Left lung (tissue), 10 donors: ENCODE measurements around the gene CA10. TPM values are rescaled to one million over a fixed set of nuclear protein-coding genes. Genes with fewer than 3 reads are reported as not detected.

Experiments used
- ATAC-seq: fragments of 200-7000 bp; cut with Tn5 transposase; one replicate; pipeline ENCODE4 v1.9.1; 2020; ENCODE audit warnings: moderate library complexity
- DNase-seq, 4 donors: peaks; one replicate each; pipeline ENCODE4 v3.0.0-alpha.2; 2013 to 2020
- H3K27ac ChIP-seq, 2 donors: fragments of 200-600 bp; sonication (generic) in 1 of 2; one replicate each; pipeline versions ENCODE4 v1.5.0 to v1.8.0; 2020 to 2021
- H3K27me3 ChIP-seq, 2 donors: fragments of 200-600 bp; sonication (generic) in 1 of 2; one replicate each; pipeline versions ENCODE4 v1.5.0 to v1.8.0; 2020 to 2021
- H3K36me3 ChIP-seq, 2 donors: fragments of 200-600 bp; sonication (generic) in 1 of 2; one replicate each; pipeline versions ENCODE4 v1.5.0 to v1.8.0; 2020 to 2021
- H3K4me1 ChIP-seq, 2 donors: fragments of 200-600 bp; one replicate each; pipeline ENCODE4 v1.8.0; 2021
- H3K4me3 ChIP-seq, 2 donors: fragments of 200-600 bp; sonication (generic) in 1 of 2; one replicate each; pipeline versions ENCODE4 v1.5.0 to v1.8.0; 2020 to 2021; ENCODE audit warnings: mild to moderate bottlenecking in 1 of 2
- H3K9me3 ChIP-seq, 2 donors: fragments of 200-600 bp; sonication (generic) in 1 of 2; one replicate each; pipeline versions ENCODE4 v1.5.0 to v1.8.0; 2020 to 2021
- CTCF ChIP-seq, 2 donors: fragments of 200-600 bp; sonication (generic) in 1 of 2; IDR thresholded peaks; one replicate each; pipeline versions ENCODE4 v1.5.0 to v1.8.0; 2021; ENCODE audit warnings: antibody characterized with exemption in 2 of 2
- intact Hi-C, 2 donors: fragments of 100-400 bp; cut with DNase I; formaldehyde crosslinking; loops; one replicate each; pipeline versions ENCODE4 v1.11.2 to v1.14.2; 2022
- polyA plus RNA-seq, 6 donors: library from polyadenylated mRNA; unstranded; fragments of 120-200 nt; gene quantifications; one replicate each; pipeline ENCODE4 v1.2.1, GENCODE V29; 2013; ENCODE audit not compliant: insufficient read length in 6 of 6
- total RNA-seq, 2 donors: library from RNA; stranded (reverse); fragmentation: NEBNext Ultra II Directional; extraction: Animal tissue kit (Norgen Biotek cat#: 25700); gene quantifications; one replicate each; pipeline ENCODE4 v1.2.1, GENCODE V29; 2021
- donor health status: DM: no; HTN: yes; CAD: no.
- donor health status: DM: no; HTN: no; CAD: no.

Gene CA10
- total and polyA plus RNA-seq, 8 donors, result 0.06 to 0.31 TPM; not detected in 6

GRCh38 chr17:51718983-51719382 is 439.5 kb downstream of the CA10 start:
- intact Hi-C loops, result no loop called here
- DNase-seq (no peak), ATAC-seq (no peak)
- no peaks in the 10 kb centered on the region for H3K9me3 ChIP-seq
- H3K4me3 ChIP-seq, result no peak overlapping the region
- no peaks in the 10 kb centered on the region for H3K36me3 ChIP-seq
- H3K27ac ChIP-seq, result no peak overlapping the region
- no peaks in the 10 kb centered on the region for H3K27me3 ChIP-seq
- no peak for TF ChIP-seq CTCF (IDR thresholded peaks at IDR 0.05)
- no peaks in the 10 kb centered on the region for H3K4me1 ChIP-seq

- DNase-seq (no peak), ATAC-seq (no peak)
- Histone ChIP-seq H3K4me3 (no peak overlapping the region), H3K9me3 (no peaks in the 10 kb centered on the region), H3K4me1 (no peaks in the 10 kb centered on the region), H3K27ac (no peak overlapping the region), H3K36me3 (no peaks in the 10 kb centered on the region), H3K27me3 (peaks cover 0 to 7% of the 10 kb centered on the region in 2 donors)
- no peak for TF ChIP-seq CTCF (IDR thresholded peaks at IDR 0.05)
- intact Hi-C loops, result no loop called here
Measured at GRCh38 chr17:51711581-51711980, 446.9 kb downstream of the CA10 start.

GRCh38 chr17:51710634-51710979 is 447.9 kb downstream of the CA10 start:
- peaks cover 0 to 7% of the 10 kb centered on the region in 2 donors for H3K27me3 ChIP-seq
- intact Hi-C loops, result no loop called here
- H3K9me3 ChIP-seq, result no peaks in the 10 kb centered on the region
- H3K27ac ChIP-seq, result no peak overlapping the region
- H3K36me3 ChIP-seq, result no peaks in the 10 kb centered on the region
- ATAC-seq (no peak), DNase-seq (no peak)
- no peaks in the 10 kb centered on the region for H3K4me1 ChIP-seq
- no peak for TF ChIP-seq CTCF (IDR thresholded peaks at IDR 0.05)
- H3K4me3 ChIP-seq, result no peak overlapping the region

GRCh38 chr17:51709694-51710633 is 448.6 kb downstream of the CA10 start:
- DNase-seq, result no peak
- no peak for TF ChIP-seq CTCF (IDR thresholded peaks at IDR 0.05)
- Histone ChIP-seq H3K36me3 (no peaks in the 10 kb centered on the region), H3K9me3 (no peaks in the 10 kb centered on the region), H3K27ac (no peak overlapping the region), H3K4me3 (no peak overlapping the region), H3K4me1 (no peaks in the 10 kb centered on the region), H3K27me3 (peaks cover 0 to 7% of the 10 kb centered on the region in 2 donors)
- no peak for ATAC-seq
- intact Hi-C loops, result no loop called here

- intact Hi-C loops, result no loop called here
- no peaks in the 10 kb centered on the region for H3K36me3 ChIP-seq
- H3K9me3 ChIP-seq, result no peaks in the 10 kb centered on the region
- H3K4me3 ChIP-seq, result no peak overlapping the region
- TF ChIP-seq CTCF (IDR thresholded peaks at IDR 0.05), result no peak
- no peaks in the 10 kb centered on the region for H3K4me1 ChIP-seq
- no peak overlapping the region for H3K27ac ChIP-seq
- ATAC-seq (peak; percentile 36), DNase-seq (no peak)
- H3K27me3 ChIP-seq, result peaks cover 0 to 7% of the 10 kb centered on the region in 2 donors
Measured at GRCh38 chr17:51707216-51707615, 451.3 kb downstream of the CA10 start.
